T-helper 1 cell treated with Interleukin-12 subunit alpha and Interleukin-12 subunit beta and Interleukin-4 antibody, amounts not matched to agents 30 μg/mL and 1 μg/mL, for 36 hours (primary cell): Measurements from ENCODE around the gene PKHD1.

ENCODE experiments used
- H3K27ac Mint-ChIP-seq: one replicate; pipeline ENCODE4 v1.8.0; 2021; ENCODE audit warnings: mild to moderate bottlenecking, mixed read lengths
- H3K27me3 Mint-ChIP-seq: one replicate; pipeline ENCODE4 v1.8.0; 2021; ENCODE audit warnings: low read depth, mixed read lengths
- H3K36me3 Mint-ChIP-seq: one replicate; pipeline ENCODE4 v1.8.0; 2021; ENCODE audit warnings: low read depth, mixed read lengths
- H3K4me1 Mint-ChIP-seq: one replicate; pipeline ENCODE4 v1.8.0; 2021; ENCODE audit warnings: low read depth, mixed read lengths
- H3K4me3 Mint-ChIP-seq: one replicate; pipeline ENCODE4 v1.8.0; 2021; ENCODE audit warnings: mild to moderate bottlenecking, moderate library complexity, mixed read lengths
- H3K9me3 Mint-ChIP-seq: one replicate; pipeline ENCODE4 v1.8.0; 2021; ENCODE audit warnings: mixed read lengths

The PKHD1 gene

GRCh38 chr6:51720327-51720726 is 367.1 kb downstream of the PKHD1 start:
- Mint-ChIP-seq H3K36me3 (no peaks in the 10 kb centered on the region), H3K4me3 (no peak overlapping the region), H3K9me3 (no peaks in the 10 kb centered on the region), H3K27me3 (no peaks in the 10 kb centered on the region), H3K27ac (no peak overlapping the region), H3K4me1 (no peaks in the 10 kb centered on the region)

DNA sequence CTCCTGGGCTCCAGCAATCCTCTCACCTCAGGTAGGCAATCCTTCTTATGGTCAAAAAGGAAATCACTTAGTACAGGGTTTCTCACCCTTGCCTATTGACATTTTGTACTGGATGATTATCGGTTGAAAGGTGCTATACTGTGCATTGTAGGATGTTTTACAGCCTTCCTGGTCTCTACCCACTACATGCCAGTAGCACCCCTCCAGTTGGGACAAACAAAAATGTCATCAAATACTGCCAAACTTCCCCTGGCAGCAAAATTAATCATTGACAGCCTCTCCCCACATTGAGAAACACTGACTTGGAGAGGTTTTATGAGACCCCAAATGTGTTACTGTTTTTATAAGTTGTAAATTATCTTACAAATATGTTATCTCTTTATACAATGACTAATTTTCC is 368.1 kb downstream of the PKHD1 start:
- Mint-ChIP-seq H3K36me3 (no peaks in the 10 kb centered on the region), H3K4me1 (no peaks in the 10 kb centered on the region), H3K9me3 (no peaks in the 10 kb centered on the region), H3K27ac (no peak overlapping the region), H3K4me3 (no peak overlapping the region), H3K27me3 (no peaks in the 10 kb centered on the region)

DNA sequence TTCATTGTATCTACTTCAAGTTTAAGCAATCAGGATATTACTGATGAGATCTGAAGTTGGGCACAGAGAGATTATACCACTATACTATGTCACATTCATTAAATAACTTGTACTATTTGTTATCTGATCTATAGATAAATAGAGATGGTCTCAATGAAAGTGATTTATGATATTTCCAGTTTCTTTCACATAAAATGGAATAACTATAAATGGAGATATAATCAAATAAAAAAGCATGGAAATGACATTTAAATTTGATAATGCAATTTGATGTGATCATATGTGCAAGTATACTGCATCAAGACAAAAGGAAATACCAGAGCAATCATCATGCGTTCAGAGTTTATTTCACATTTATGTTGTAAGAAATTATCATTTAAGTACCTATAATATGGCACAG is 368.9 kb downstream of the PKHD1 start:
- no peaks in the 10 kb centered on the region for H3K36me3 Mint-ChIP-seq
- H3K9me3 Mint-ChIP-seq = no peaks in the 10 kb centered on the region
- H3K4me3 Mint-ChIP-seq = no peak overlapping the region
- H3K4me1 Mint-ChIP-seq = no peaks in the 10 kb centered on the region
- no peak overlapping the region for H3K27ac Mint-ChIP-seq
- no peaks in the 10 kb centered on the region for H3K27me3 Mint-ChIP-seq

DNA sequence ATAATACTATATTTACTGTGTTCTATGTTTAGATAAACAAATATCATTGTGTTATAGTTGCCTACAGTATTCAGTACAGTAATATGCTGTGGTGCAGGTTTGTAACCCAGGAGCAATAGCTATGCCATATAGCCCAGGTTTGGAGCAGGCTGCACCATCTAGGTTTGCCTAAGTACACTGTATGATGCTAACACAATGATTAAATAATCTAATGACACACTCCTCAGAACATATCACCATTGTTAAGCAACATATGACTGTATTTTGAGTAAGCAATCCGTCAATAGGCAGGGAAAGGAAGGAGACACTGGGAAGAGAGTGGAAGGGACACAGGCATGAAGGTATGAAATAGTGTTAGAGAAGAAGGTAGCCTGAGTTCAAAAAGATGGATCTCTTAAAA is 369.9 kb downstream of the PKHD1 start:
- no peaks in the 10 kb centered on the region for H3K9me3 Mint-ChIP-seq
- H3K4me1 Mint-ChIP-seq = no peaks in the 10 kb centered on the region
- no peak overlapping the region for H3K4me3 Mint-ChIP-seq
- no peaks in the 10 kb centered on the region for H3K27me3 Mint-ChIP-seq
- H3K27ac Mint-ChIP-seq = no peak overlapping the region
- H3K36me3 Mint-ChIP-seq = no peaks in the 10 kb centered on the region

DNA sequence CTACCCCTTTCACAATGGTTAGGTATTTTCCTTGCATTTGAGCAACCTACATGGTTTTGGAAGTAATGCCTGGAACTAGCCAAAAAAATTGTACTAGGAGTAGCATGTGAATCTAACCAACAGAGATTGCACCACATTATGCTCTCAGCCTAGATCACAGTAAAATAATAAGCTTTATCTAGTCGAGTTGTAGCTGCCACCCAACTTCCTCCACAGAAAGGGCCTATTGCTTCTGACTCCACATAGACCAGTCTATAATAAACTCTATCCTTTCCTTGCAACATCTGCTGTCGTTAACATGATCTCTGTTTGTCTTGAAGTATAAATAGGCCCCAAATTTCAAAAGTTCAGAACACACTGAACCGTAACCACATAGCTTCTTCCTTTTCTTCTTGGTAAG is 375.5 kb downstream of the PKHD1 start:
- no peaks in the 10 kb centered on the region for H3K27me3 Mint-ChIP-seq
- no peaks in the 10 kb centered on the region for H3K4me1 Mint-ChIP-seq
- no peaks in the 10 kb centered on the region for H3K36me3 Mint-ChIP-seq
- H3K27ac Mint-ChIP-seq = no peak overlapping the region
- no peaks in the 10 kb centered on the region for H3K9me3 Mint-ChIP-seq
- no peak overlapping the region for H3K4me3 Mint-ChIP-seq

DNA sequence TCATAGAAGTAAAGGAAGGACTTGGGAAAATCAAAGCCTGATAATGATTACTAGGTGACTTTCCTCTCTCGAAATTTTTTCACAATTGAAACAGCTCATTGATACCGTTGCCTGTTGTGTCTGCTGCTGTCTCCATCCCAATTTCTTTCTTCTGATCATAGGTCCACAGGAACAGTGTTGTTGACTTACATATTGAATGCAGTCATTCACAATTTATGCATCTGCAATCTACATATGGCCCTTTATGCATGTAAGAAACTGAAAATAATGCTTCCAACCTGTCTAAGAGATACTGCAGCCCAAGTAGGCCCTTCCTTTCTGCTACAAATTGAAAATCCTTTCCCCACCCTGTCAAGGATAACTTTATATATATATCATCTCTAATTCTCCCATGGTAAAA is 381.3 kb downstream of the PKHD1 start:
- Mint-ChIP-seq H3K36me3 (no peaks in the 10 kb centered on the region), H3K9me3 (no peaks in the 10 kb centered on the region), H3K4me3 (no peak overlapping the region), H3K4me1 (no peaks in the 10 kb centered on the region), H3K27me3 (no peaks in the 10 kb centered on the region), H3K27ac (no peak overlapping the region)

- Mint-ChIP-seq H3K4me1 (no peaks in the 10 kb centered on the region), H3K4me3 (no peak overlapping the region), H3K9me3 (no peaks in the 10 kb centered on the region), H3K27ac (no peak overlapping the region), H3K27me3 (no peaks in the 10 kb centered on the region), H3K36me3 (no peaks in the 10 kb centered on the region)
Observed at GRCh38 chr6:51704932-51705540, 382.4 kb downstream of the PKHD1 start.

- H3K27me3 Mint-ChIP-seq = no peaks in the 10 kb centered on the region
- no peaks in the 10 kb centered on the region for H3K4me1 Mint-ChIP-seq
- H3K9me3 Mint-ChIP-seq = no peaks in the 10 kb centered on the region
- no peaks in the 10 kb centered on the region for H3K36me3 Mint-ChIP-seq
- no peak overlapping the region for H3K27ac Mint-ChIP-seq
- H3K4me3 Mint-ChIP-seq = no peak overlapping the region
Observed at GRCh38 chr6:51702851-51703250, 384.6 kb downstream of the PKHD1 start.

DNA sequence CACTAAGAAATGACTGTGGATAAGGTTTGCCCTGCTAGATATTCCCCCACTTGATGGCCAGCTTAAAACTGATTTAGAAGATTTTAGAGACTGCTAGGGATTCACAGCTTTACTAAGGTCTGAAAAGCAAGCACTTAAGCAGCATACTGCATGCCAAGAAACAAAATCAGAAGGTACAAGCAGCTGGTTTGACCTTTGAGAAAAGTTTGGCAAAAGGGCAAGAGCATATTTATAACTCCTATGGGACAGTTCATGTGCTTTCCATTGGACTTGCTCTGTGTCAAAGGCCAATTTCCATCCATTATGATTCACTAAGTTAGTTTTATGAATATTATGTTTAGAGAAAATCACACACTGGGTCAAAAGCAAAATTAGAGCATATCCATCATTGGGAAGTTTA is 402.8 kb downstream of the PKHD1 start:
- Mint-ChIP-seq H3K4me3 (no peak overlapping the region), H3K9me3 (peaks cover 3% of the 10 kb centered on the region), H3K27me3 (no peaks in the 10 kb centered on the region), H3K27ac (no peak overlapping the region), H3K4me1 (no peaks in the 10 kb centered on the region), H3K36me3 (no peaks in the 10 kb centered on the region)

GRCh38 chr6:51684038-51684437 is 403.4 kb downstream of the PKHD1 start:
- Mint-ChIP-seq H3K36me3 (no peaks in the 10 kb centered on the region), H3K4me3 (no peak overlapping the region), H3K9me3 (peaks cover 3% of the 10 kb centered on the region), H3K4me1 (no peaks in the 10 kb centered on the region), H3K27me3 (no peaks in the 10 kb centered on the region), H3K27ac (no peak overlapping the region)

- H3K4me1 Mint-ChIP-seq = no peaks in the 10 kb centered on the region
- no peaks in the 10 kb centered on the region for H3K9me3 Mint-ChIP-seq
- H3K36me3 Mint-ChIP-seq = no peaks in the 10 kb centered on the region
- H3K27me3 Mint-ChIP-seq = no peaks in the 10 kb centered on the region
- H3K4me3 Mint-ChIP-seq = no peak overlapping the region
- H3K27ac Mint-ChIP-seq = no peak overlapping the region
Observed at GRCh38 chr6:51678905-51679620, 408.4 kb downstream of the PKHD1 start.

DNA sequence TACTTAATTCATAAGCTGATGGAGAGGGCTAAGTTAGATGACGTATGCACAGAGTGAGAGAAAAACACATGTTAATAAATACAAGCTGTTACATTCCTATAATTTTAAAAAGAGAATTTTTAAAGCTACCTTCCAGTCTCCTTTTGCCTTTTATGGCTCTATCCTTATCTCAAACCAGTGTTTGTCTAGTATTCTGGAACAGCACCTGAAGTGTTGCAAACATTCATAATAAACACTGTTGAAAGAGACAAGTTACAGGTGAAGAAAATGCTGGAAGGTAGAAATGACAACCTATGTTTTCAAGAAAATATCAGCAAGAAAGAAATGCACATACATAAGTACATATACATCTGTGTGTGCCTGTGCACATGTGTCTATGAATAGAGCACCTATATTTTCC is 409.1 kb downstream of the PKHD1 start:
- H3K36me3 Mint-ChIP-seq = no peaks in the 10 kb centered on the region
- no peak overlapping the region for H3K4me3 Mint-ChIP-seq
- H3K27me3 Mint-ChIP-seq = no peaks in the 10 kb centered on the region
- H3K27ac Mint-ChIP-seq = no peak overlapping the region
- no peaks in the 10 kb centered on the region for H3K9me3 Mint-ChIP-seq
- no peaks in the 10 kb centered on the region for H3K4me1 Mint-ChIP-seq

DNA sequence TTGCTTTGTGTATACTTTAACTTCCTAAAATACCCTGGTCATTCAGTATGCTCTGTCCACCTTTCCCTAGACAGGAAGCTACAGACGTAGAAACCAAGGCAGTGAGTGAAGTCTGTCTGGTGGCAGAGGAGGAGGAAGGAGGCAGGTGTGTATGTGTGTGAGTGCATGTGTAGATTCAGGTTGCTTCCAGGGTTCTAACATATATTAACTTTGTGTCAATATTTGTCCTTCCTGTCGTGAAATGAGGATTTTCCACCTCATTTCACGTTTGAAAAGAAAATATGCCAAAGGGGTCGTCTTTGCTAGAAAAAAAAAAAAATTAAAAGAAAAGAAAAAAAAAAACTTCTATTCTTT is 411.5 kb downstream of the PKHD1 start:
- H3K36me3 Mint-ChIP-seq = no peaks in the 10 kb centered on the region

GRCh38 chr6:51675020-51675921 is 412.1 kb downstream of the PKHD1 start:
- H3K27me3 Mint-ChIP-seq = no peaks in the 10 kb centered on the region
- no peaks in the 10 kb centered on the region for H3K36me3 Mint-ChIP-seq
- no peak overlapping the region for H3K27ac Mint-ChIP-seq
- H3K4me1 Mint-ChIP-seq = no peaks in the 10 kb centered on the region
- no peak overlapping the region for H3K4me3 Mint-ChIP-seq
- no peaks in the 10 kb centered on the region for H3K9me3 Mint-ChIP-seq

More for the DNA sequence above, 411.5 kb downstream of the PKHD1 start:
- Mint-ChIP-seq H3K4me1 (no peaks in the 10 kb centered on the region), H3K27me3 (no peaks in the 10 kb centered on the region), H3K4me3 (no peak overlapping the region), H3K9me3 (no peaks in the 10 kb centered on the region), H3K27ac (no peak overlapping the region)

DNA sequence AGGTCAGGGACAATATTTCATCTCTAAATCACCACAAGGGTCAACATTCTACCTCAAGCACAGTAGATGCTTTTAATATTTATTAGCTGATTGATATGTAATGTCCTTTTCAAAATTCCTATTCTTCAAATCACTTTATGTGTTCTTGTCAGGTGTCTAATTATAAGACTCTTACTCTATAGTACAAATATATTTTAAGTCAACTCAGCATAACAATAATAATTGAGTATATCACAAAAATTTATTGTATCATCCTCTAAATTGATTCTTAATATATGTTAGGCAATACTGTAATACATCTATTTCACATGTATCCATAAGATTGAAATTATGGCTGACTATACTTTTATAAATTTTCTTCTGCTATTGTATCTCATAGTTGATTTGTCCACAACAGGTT is 423.9 kb downstream of the PKHD1 start:
- H3K27ac Mint-ChIP-seq = no peak overlapping the region
- H3K27me3 Mint-ChIP-seq = no peaks in the 10 kb centered on the region
- H3K4me3 Mint-ChIP-seq = no peak overlapping the region
- H3K9me3 Mint-ChIP-seq = no peaks in the 10 kb centered on the region
- no peaks in the 10 kb centered on the region for H3K4me1 Mint-ChIP-seq
- no peaks in the 10 kb centered on the region for H3K36me3 Mint-ChIP-seq
